IMR-90 (cell line): ENCODE results near the gene YBX2.

ENCODE experiments used
- CEBPB ChIP-seq: IDR thresholded peaks from 2 replicates; pipeline ENCODE4 v1.6.1; 2012; ENCODE audit warnings: low read depth, low read length, improper control_type of control experiment
- CHD1 ChIP-seq: IDR thresholded peaks from 2 replicates; pipeline ENCODE4 v1.6.1; 2012; ENCODE audit warnings: low read depth, low read length, improper control_type of control experiment
- CTCF ChIP-seq: conservative IDR thresholded peaks from 2 replicates; pipeline ENCODE4 v1.5.1; 2012; ENCODE audit warnings: mild to moderate bottlenecking, low read depth, low read length, improper control_type of control experiment
- ELK1 ChIP-seq: fragments of 150-350 bp; IDR thresholded peaks from 2 replicates; pipeline ENCODE4 v1.6.1; 2016; ENCODE audit warnings: low read depth, mild to moderate bottlenecking, low read length, moderate library complexity, borderline replicate concordance
- FOS ChIP-seq: fragments of 150-350 bp; IDR thresholded peaks from 2 replicates; pipeline ENCODE4 v1.6.1; 2016; ENCODE audit warnings: low read depth, low read length
- MAFK ChIP-seq: IDR thresholded peaks from 2 replicates; pipeline ENCODE4 v1.6.1; 2012; ENCODE audit warnings: low read depth, low read length, improper control_type of control experiment
- MAZ ChIP-seq: IDR thresholded peaks from 2 replicates; pipeline ENCODE4 v1.6.1; 2012; ENCODE audit warnings: low read depth, mild to moderate bottlenecking, low read length, improper control_type of control experiment, moderate library complexity, borderline replicate concordance
- MXI1 ChIP-seq: IDR thresholded peaks from 2 replicates; pipeline ENCODE4 v1.6.1; 2012; ENCODE audit warnings: low read depth, mild to moderate bottlenecking, low read length, moderate library complexity, borderline replicate concordance
- NFE2L2 ChIP-seq: fragments of 150-350 bp; IDR thresholded peaks from 2 replicates; pipeline ENCODE4 v1.6.1; 2016; ENCODE audit warnings: low read depth, mild to moderate bottlenecking, low read length
- POLR2A ChIP-seq: IDR thresholded peaks from 2 replicates; pipeline ENCODE4 v1.6.1; 2012; ENCODE audit warnings: mild to moderate bottlenecking, low read depth, low read length
- RAD21 ChIP-seq: IDR thresholded peaks from 2 replicates; pipeline ENCODE4 v1.6.1; 2012; ENCODE audit warnings: low read length, improper control_type of control experiment
- RCOR1 ChIP-seq: IDR thresholded peaks from 2 replicates; pipeline ENCODE4 v1.6.1; 2012; ENCODE audit warnings: mild to moderate bottlenecking, low read length, improper control_type of control experiment; ENCODE audit not compliant: insufficient replicate concordance
- RFX5 ChIP-seq: IDR thresholded peaks from 2 replicates; pipeline ENCODE4 v1.8.0; 2012; ENCODE audit warnings: low read depth, mild to moderate bottlenecking, low read length, moderate library complexity
- TF ChIP-seq, protein P1 (sequence below): fragments of 150-350 bp; IDR thresholded peaks from 2 replicates; pipeline ENCODE4 v1.6.1; 2017; ENCODE audit warnings: mild to moderate bottlenecking, antibody characterized with exemption, low read length, low read depth

DNA sequence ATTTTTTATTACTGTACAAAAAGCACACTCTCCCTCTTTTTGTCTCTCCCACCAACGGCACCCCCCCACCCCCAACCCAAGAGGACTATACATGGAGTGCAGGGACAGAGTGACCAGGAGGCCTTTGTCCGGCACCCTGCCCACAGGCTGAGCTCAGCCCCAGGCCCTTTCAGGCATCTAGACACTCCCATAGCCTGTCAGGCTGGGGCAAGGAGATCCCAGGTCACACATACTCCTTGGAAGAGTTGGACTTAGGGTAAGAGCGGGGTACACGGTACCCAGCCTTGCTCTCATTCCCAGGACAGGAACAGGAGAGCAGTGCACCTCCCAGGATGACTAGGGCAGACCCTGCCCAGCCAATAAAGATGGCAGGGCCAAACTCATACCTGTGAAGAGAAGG lies 34.3 kb downstream of the YBX2 start:
- no peak for TF ChIP-seq MAFK
- TF ChIP-seq CHD1: no peak
- no peak for TF ChIP-seq ELK1
- no peak for TF ChIP-seq MXI1
- no peak for TF ChIP-seq MAZ
- no peak for TF ChIP-seq CTCF
- TF ChIP-seq FOS: no peak
- no peak for TF ChIP-seq CEBPB
- no peak for TF ChIP-seq POLR2A
- no peak for TF ChIP-seq RFX5
- TF ChIP-seq RAD21: no peak
- no peak for TF ChIP-seq NFE2L2
- TF ChIP-seq, protein P1, sequence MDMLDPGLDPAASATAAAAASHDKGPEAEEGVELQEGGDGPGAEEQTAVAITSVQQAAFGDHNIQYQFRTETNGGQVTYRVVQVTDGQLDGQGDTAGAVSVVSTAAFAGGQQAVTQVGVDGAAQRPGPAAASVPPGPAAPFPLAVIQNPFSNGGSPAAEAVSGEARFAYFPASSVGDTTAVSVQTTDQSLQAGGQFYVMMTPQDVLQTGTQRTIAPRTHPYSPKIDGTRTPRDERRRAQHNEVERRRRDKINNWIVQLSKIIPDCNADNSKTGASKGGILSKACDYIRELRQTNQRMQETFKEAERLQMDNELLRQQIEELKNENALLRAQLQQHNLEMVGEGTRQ: no peak
- no peak for TF ChIP-seq RCOR1
